ENCODE results near the gene DNAJC21. TPM values are rescaled to one million over a fixed set of nuclear protein-coding genes. Genes with fewer than 3 reads are reported as not detected.
A peak's percentile ranks its signal among the peaks of the same experiment; 100 is the strongest.

DNAJC21 gene
- total RNA-seq, 1 experiment from 2014 or later: 39.3 TPM

DNA sequence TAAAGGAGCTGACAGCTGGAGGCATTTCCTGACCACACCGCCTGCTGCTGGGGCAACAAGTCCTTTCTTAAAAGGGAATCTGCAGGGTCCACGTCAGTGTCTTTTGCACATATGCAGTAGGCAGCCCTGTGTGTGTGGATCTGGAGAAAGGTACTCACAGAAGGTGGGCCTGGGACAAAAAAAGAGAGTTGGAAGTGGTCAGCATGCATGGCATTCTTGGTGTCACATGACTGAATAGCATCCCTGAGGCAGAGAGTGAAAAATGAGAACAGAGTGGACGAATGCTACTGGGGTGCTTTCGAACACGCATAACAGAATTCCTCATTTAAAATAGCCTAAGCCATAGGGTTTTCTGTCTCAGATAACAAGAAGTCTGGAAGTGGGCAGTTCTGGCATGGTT lies 47.0 kb downstream of the DNAJC21 start:
- DNase-seq (ENCODE audit: extremely low read depth, low read depth): no peak

GRCh38 chr5:34977934-34978613 lies 48.7 kb downstream of the DNAJC21 start:
- DNase-seq (ENCODE audit: extremely low read depth, low read depth): no peak

GRCh38 chr5:34978681-34979080 lies 49.3 kb downstream of the DNAJC21 start:
- no peak for DNase-seq (ENCODE audit: extremely low read depth, low read depth)

DNA sequence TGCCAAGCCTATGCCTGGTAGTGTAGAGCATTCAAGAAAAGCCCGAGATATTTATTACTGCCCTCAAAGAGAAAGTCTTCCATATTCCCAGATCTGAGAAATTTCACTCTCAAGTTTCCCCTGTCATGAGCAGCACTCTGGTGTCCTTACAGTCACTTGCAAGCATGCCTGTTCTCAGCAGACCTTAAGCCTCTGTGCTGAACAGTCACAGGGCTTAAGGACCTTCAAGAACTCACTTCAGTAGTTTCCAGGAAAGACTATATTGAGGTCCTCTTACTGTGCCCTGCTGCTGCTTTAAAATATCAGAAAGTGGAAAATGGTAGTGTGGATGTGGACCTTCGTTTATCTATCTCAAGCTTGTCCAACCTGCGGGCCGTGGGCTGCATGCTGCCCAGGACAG lies 53.5 kb downstream of the DNAJC21 start:
- no peak for DNase-seq (ENCODE audit: extremely low read depth, low read depth)

GRCh38 chr5:34986965-34987364 lies 57.6 kb downstream of the DNAJC21 start:
- no peak for DNase-seq (ENCODE audit: extremely low read depth, low read depth)

- DNase-seq (ENCODE audit: extremely low read depth, low read depth): no peak
Measured at GRCh38 chr5:34991486-34992238, 62.3 kb downstream of the DNAJC21 start.

DNA sequence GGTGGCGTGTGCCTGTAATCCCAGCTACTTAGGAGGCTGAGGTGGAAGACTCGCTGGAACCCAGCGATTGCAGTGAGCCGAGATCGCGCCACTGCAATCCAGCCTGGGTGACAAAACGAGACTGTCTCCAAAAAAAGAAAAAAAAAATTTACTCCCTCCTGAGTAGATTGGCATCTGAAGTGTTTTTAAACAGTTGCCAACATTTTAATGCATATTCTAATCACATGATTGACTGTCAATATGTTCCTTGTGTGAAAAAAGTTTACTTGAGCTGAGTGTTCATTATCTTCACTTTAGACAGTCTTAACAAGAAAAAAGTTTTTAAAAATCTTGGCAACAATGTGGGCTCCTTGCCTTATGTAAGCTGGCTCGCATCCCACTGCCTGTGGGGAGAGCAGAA lies 64.6 kb downstream of the DNAJC21 start:
- no peak for DNase-seq (ENCODE audit: extremely low read depth, low read depth)

GRCh38 chr5:34996261-34996660 lies 66.9 kb downstream of the DNAJC21 start:
- no peak for DNase-seq (ENCODE audit: extremely low read depth, low read depth)

DNA sequence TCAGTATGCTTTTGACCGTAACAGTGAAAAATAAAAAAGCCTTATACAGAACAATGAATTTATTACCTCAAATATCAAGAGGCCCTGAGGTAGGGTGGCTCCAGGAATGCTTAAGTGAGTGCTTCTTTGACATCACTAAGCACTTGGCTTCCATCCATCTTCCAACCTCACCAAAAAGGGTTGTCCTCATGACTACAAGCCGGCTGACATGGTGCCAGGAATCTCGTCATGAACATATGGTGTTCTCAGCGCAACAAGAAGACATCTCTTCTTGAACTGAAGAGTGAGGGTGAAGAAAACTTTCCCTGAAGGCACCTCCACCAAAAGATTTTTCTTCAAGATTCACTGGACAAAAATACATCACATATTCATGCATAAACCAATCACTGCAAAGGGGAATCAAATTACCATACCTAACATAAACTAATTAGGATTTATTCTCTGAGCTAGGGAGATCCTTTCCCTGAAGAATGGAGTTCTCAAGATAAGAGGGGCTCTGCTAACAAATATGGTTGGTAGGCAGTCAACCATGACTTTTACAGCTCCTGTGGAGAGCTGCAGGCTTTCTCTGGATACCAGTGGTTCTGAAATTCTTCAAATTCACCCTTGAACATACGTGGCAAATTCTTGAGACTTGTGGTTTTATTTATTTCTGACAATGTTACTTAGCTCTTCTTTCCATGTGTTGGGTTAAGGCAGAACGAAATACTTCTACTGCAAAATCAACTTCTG lies 68.9 kb downstream of the DNAJC21 start:
- no peak for DNase-seq (ENCODE audit: extremely low read depth, low read depth)

GRCh38 chr5:35001842-35002241 lies 72.5 kb downstream of the DNAJC21 start:
- no peak for DNase-seq (ENCODE audit: extremely low read depth, low read depth)

GRCh38 chr5:35002459-35002858 lies 73.1 kb downstream of the DNAJC21 start:
- DNase-seq (ENCODE audit: extremely low read depth, low read depth): no peak

DNA sequence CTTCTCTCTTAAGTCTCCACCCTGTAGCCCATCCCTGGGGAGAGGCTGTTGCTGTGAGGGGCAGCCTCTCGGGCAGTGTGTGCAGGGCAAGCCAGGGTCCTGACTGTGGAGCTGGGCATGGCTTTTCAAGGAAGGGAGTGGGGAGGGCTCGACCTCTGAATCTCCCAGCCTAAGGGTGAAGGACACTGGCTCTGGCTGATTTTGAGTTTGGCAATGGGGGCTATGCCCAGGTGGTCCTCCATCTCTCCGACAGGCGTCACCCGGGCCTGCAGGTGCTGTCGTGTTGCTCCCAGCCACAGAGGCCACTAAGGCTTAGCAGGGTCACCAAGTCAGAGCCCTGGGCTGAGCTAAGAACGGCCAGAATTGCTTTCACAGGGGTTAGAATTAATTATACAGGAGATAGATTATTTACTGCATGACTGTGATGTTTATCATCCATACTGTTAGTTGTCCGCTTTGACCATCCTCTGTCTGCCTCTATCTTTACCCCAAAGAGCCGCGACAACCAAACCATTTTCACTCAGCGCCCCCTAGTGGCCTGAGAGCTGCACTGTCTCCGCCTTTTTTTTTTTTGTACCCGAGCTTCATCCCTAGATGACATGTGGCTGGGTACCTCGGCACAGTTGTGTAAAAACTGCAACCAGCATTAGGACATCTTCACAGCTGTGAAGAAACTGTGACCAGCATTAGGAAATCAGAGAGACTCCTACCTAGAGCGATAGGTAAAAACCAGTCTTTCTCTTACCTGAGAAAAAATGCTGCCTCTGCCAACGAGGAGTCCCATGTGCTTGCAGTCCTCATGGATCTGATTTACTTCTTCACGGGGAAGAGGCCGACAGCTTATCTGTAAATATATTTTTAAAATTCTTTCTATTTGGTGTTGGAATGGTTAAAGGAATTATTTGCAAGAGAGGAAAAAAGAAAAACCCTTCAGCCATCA lies 73.9 kb downstream of the DNAJC21 start:
- peak; percentile 74 for DNase-seq (ENCODE audit: extremely low read depth, low read depth)

- DNase-seq (ENCODE audit: extremely low read depth, low read depth): no peak
Measured at GRCh38 chr5:35004200-35004599, 74.8 kb downstream of the DNAJC21 start.

DNA sequence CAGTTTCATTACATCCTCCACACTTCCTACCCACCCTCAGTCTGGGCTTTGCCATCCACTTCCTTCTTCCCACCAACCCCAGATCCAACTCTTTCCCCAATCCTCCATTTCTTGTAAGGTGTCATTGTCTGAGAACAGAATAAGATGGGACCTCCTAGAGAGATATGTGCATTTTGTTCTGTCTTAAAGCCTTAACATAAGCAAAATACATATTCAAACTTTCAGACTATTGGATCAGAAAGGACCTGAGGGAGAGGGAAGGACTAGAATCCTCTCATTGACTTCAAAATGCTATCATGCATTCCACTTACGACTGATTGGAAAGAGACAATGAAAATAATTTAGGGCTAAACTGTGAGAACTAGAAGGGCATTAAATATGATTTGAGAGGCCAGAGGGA lies 75.4 kb downstream of the DNAJC21 start:
- DNase-seq (ENCODE audit: extremely low read depth, low read depth): no peak

Other genes starting within 250 kb of the DNAJC21 start
- gene TTC23L, start 90.4 kb upstream of the DNAJC21 start, total RNA-seq (2014; rRNA removed; shearing (Covaris generic)): 0.12 TPM in 1 of 2 replicates, not detected in the other
- 38.0 and 38.1 TPM in 2 replicates for gene RAD1, start 14.1 kb upstream of the DNAJC21 start, total RNA-seq (2014; rRNA removed; shearing (Covaris generic))
- gene BRIX1, start 13.8 kb upstream of the DNAJC21 start, total RNA-seq (2014; rRNA removed; shearing (Covaris generic)): 96.5 and 97.2 TPM in 2 replicates
- gene AGXT2, start 118.4 kb downstream of the DNAJC21 start, total RNA-seq (2014; rRNA removed; shearing (Covaris generic)): not detected in 2 replicates